Hematopoietic multipotent progenitor cell (in vitro differentiated cells): Measurements from ENCODE around the gene PADI3. TPM values are rescaled to one million over a fixed set of nuclear protein-coding genes. Genes with fewer than 3 reads are reported as not detected.
A peak's percentile ranks its signal among the peaks of the same experiment; 100 is the strongest.

Experiments used
- DNase-seq, 3 donors: peaks; one replicate each; pipeline ENCODE4 v3.0.0-alpha.2; 2011 to 2015; ENCODE audit warnings: low read depth in 2 of 3, low spot score in 2 of 3
- total RNA-seq: library from RNA; depleted of rRNA; stranded (reverse); fragments of >200 nt; gene quantifications from one replicate; pipeline ENCODE4 v1.2.3, GENCODE V29; 2012

The PADI3 gene
- total RNA-seq, 1 donor: 6.2 TPM

GRCh38 chr1:17270891-17271765 lies 22.2 kb downstream of the PADI3 start:
- DNase-seq: no peak

- no peak for DNase-seq
These were observed 23.2 kb downstream of the PADI3 start for GRCh38 chr1:17272066-17272465.

GRCh38 chr1:17272646-17273045 lies 23.7 kb downstream of the PADI3 start:
- no peak for DNase-seq

- no peak for DNase-seq
These were observed 24.2 kb downstream of the PADI3 start for GRCh38 chr1:17273096-17273495.

GRCh38 chr1:17274186-17275170 lies 25.6 kb downstream of the PADI3 start:
- DNase-seq: peak in 2 of 3 donors; percentile 54 to 60

GRCh38 chr1:17276568-17276967 lies 27.7 kb downstream of the PADI3 start:
- DNase-seq: peak in 2 of 3 donors; percentile 87 to 88

- DNase-seq: no peak
These were observed 28.7 kb downstream of the PADI3 start for GRCh38 chr1:17277511-17278159.

GRCh38 chr1:17278996-17279830 lies 30.3 kb downstream of the PADI3 start:
- no peak for DNase-seq

GRCh38 chr1:17280436-17280835 lies 31.5 kb downstream of the PADI3 start:
- DNase-seq: no peak

- DNase-seq: no peak
These were observed 32.0 kb downstream of the PADI3 start for GRCh38 chr1:17280894-17281293.

GRCh38 chr1:17281775-17282181 lies 32.9 kb downstream of the PADI3 start:
- DNase-seq: peak in 2 of 3 donors; percentile 80 to 92

- no peak for DNase-seq
These were observed 33.9 kb downstream of the PADI3 start for GRCh38 chr1:17282836-17283235.

GRCh38 chr1:17286646-17287045 lies 37.7 kb downstream of the PADI3 start:
- DNase-seq: no peak

GRCh38 chr1:17287130-17287776 lies 38.4 kb downstream of the PADI3 start:
- DNase-seq: no peak

GRCh38 chr1:17289721-17290120 lies 40.8 kb downstream of the PADI3 start:
- no peak for DNase-seq

- no peak for DNase-seq
These were observed 41.7 kb downstream of the PADI3 start for GRCh38 chr1:17290553-17290952.

- peak in 2 of 3 donors; percentile 25 to 30 for DNase-seq
These were observed 43.6 kb downstream of the PADI3 start for GRCh38 chr1:17292299-17293160.

GRCh38 chr1:17293681-17294425 lies 45.0 kb downstream of the PADI3 start:
- peak in 2 of 3 donors; percentile 35 to 49 for DNase-seq
